Stimulated activated CD8-positive, alpha-beta memory T cell treated with anti-CD3 and anti-CD28 coated beads, Interleukin-7, amount 100 ng/mL, for 4 hours (primary cell): ENCODE data around the gene LRRC75B.
"Not testable (repeated sequence)": the region's sequence is repeated elsewhere in the genome, so short reads cannot be mapped to it uniquely, and the experiment has no call there.

ENCODE experiments used
- DNase-seq, 2 donors: peaks; one replicate each; pipeline ENCODE4 v3.0.0-alpha.2; 2020; ENCODE audit warnings: low read depth in 2 of 2

The LRRC75B gene

GRCh38 chr22:24602105-24602749 lies 9.4 kb upstream of the LRRC75B start:
- not testable (repeated sequence) for DNase-seq

DNA sequence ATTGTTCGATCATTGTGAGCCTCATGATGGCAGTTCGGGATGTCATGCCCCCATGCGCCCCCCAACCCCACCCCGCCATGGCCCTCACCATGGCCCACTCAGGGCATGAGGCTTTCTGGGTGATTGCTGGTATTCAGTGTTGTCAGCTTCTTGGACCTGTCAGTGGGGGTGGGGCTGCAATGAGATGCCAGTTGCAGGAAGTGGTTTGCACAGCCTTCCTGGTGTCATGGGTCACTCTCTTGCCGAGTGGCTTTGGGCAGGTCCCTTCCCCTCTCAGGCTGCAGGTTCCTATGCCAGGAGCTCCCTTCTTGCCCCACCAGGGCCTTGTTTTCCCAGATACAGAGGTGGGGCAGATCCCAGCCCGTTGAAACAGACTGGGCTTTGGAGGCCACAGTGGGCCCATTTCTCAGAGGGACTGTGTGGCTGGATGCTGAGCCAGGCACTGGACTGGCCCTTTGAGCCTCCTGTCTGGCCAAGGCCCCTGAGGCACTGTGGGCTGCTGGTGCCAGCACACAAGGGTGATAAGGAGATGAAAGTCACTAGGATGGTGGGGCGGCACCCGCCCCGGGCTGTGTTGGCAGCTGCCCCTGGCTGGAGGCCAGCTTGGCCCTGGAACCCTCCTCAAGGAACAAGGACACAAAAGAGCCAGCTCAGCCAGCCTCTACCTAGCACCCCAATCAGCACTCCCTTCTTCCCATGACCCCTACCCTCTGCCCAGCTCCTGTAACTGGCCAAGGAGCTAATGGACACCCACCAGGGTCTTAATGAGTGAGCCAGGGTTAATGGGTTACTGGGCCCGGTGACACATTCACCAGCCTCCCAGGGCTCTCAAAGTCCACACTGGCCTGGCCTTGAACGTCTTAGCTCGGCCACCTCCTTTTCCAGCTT lies 8.6 kb upstream of the LRRC75B start:
- DNase-seq: no peak

DNA sequence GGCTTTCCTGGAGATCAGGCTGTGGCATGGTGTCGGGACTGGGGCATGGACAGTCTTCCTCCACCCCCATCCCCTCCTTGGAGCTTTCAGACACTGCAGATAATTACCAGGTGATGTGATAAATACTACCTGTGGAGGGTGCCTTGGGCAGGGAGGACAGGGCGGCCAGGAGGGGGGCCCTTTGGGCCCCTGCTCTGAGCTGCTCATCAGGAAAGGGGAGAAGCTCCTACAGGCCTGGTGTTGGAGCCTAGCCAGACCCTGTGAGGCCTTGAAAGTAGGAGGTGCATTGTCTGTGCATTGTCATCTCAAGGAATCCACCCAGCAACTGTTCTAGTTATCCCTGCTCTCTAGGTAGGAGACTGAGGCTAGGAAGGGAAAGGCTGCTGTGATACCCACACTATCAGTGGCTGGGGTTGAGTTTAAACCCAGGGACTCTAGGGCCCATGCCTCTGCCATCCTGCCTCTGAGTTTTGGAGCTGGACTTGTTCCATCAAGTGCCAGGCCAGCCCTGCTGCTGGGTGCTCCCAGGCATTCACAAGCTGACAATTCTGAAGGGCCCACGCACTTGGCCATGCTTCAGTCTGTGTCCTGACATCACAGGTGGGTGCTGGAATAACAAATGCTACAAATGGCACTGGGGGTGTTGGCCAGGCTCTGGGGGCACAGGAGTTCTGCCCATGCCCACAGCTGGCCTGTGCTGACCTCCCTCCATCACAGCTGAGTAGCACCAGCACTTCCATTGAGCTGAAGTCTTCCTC lies 7.3 kb upstream of the LRRC75B start:
- not testable (repeated sequence) for DNase-seq

GRCh38 chr22:24599514-24599913 lies 6.6 kb upstream of the LRRC75B start:
- DNase-seq: no peak

DNA sequence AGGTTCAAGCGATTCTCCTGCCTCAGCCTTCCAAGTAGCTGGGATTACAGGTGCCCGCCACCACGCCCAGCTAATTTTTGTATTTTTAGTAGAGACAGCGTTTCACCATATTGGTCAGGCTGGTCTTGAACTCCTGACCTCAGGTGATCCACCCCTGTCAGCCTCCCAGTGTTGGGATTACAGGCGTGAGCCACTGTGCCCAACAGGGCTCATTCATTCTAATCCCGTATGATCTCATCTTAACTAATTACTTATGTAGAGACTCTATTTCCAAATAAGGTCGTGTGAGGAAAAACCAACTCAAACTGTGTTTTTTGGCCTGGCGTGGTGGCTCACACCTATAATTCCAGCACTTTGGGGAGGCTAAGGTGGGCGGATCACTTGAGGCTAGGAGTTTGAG lies 4.2 kb upstream of the LRRC75B start:
- DNase-seq: not testable (repeated sequence)

DNA sequence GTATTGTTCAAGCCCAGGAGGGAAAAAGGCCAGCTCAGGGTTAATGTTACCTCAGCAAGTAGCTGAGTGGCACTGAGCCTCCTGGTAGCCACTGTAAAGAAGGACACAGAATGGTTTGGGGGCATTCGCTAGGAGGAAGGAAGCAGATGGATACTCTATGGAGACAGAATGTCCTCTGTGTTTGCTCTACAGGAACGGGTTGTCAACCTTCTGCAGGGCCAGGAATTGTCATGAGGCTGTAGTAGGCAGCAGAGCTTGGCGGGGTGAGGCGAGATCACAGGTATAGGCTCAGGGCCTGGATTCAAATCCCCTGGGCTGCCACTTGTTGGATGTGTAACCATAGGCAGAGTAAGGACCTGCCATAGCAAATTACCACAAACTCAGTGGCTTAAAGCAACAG lies 3.0 kb upstream of the LRRC75B start:
- no peak for DNase-seq

- DNase-seq: no peak
Observed at GRCh38 chr22:24595228-24595627, 2.4 kb upstream of the LRRC75B start.

GRCh38 chr22:24594569-24595120 lies 1.8 kb upstream of the LRRC75B start:
- DNase-seq: no peak

DNA sequence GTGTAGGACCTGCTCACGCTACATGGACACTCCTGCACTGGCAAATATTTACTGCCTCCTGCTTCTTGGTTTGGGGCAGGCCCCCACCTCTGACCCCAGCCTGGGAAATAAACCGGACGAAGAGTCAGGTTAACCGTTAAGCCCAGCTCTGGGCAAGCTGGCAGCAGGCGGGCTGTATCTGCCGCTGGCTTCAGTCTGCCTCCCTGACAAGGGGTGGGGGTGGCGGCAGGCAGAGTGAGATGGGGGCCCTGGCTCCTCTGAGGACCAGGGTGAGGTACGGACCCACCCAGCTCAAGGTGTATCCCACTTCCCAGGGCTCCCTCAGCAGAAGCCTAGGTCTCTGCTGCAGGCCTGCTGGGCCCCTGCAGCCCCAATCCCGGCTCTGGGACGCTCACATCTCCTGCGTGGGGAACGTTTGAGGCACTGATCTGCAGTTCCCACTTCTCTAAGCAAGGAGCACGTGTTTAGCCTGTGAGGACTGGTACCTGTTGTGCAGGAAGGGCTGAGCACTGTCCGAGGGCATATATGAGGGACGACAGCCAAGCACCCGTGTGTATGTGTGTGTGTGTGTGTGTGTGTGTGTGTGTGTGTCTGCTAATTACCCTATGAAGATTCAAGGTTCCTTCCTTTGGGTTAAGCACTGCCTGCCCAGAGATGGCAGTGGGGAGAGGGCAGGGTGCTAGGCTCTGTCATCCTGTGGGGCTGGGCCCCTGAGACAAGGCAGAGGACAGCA lies 1.1 kb upstream of the LRRC75B start:
- DNase-seq: no peak

DNA sequence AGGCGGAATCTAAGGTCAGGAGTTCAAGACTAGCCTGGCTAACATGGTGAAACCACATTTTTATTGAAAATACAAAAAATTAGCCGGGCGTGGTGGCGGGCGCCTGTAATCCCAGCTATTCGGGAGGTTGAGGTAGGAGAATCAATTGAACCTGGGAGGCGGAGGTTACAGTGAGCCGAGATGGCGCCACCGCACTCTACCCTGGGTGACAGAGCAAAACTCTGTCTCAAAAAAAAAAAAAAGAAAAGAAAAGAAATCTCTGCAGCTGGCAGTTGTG lies 624 bp upstream of the LRRC75B start:
- DNase-seq: not testable (repeated sequence)

DNA sequence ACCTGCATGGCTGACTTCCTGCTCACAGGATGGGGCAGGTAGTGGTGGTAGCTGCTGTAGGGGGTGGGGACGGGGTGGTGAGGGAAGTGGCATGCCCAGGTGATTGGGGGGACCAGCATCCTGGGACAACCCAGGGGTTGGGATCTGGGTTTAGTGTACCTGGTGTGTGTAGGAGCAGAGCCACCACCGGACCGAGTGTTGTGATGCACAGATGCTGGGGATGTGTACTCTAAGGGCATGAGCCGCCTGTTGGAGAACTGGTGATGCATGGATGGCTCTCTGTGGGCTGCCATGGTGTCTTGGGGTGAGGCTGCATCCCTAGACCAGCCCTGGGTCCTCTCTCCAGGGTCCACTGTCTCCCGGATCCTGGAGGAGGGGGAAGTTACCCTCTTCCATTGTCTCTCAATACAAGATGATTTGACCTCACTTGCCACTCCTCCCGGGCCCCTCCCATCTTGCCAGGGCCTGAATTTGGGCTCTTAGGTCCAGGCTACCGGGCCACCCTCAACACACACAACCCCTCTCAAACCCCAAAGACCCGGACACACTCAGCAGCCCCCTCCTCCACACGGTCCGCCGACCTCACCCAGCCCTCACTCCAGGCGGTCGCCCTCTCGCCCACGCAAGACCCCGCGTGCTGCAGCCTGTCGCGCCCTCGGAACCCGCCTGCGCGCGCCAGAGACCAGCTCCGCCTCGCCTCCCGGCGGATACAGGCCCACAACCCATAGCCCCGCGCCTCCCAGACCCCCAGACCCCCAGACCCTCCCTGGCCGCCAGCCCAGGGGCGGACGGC lies 619 bp downstream of the LRRC75B start:
- DNase-seq: no peak

GRCh38 chr22:24591286-24591830 lies 1.5 kb downstream of the LRRC75B start:
- no peak for DNase-seq

DNA sequence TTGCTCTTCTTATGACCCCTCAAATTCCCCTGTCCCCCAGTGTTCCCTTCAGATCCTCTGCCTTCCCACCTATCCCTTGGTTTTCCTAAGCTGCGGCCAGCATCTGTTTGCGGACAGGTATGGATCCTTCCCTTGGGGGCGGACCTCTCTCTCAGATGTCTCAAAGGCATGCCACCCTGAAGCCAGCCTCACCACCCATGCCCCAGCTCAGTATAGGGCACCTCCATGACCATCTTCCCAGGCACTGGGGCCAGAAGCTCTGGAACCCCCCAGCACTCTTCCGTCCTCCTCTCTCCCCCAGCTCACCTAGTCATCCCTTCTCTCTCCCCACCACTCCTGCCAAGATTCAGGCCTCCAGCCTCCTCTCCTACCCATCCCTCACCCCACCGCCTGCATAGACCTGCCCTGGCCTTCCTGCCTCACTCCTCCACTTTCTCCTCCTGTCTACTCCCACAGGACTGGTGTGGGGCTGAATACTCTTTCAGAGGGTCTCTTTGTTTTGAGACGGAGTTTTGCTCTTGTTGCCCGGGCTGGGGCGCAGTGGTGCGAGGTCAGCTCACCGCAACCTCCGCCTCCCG lies 2.2 kb downstream of the LRRC75B start:
- no peak for DNase-seq

- DNase-seq: no peak
Observed at GRCh38 chr22:24589518-24590030, 3.3 kb downstream of the LRRC75B start.

- no peak for DNase-seq
Observed at GRCh38 chr22:24588757-24589481, 4.0 kb downstream of the LRRC75B start.

- DNase-seq: no peak
Observed at GRCh38 chr22:24588381-24588756, 4.5 kb downstream of the LRRC75B start.

GRCh38 chr22:24587948-24588347 lies 4.9 kb downstream of the LRRC75B start:
- no peak for DNase-seq

- no peak for DNase-seq
Observed at GRCh38 chr22:24587251-24587650, 5.6 kb downstream of the LRRC75B start.

- no peak for DNase-seq
Observed at GRCh38 chr22:24585927-24586546, 6.8 kb downstream of the LRRC75B start.
